ENCODE results near the gene P2RX7. TPM values are rescaled to one million over a fixed set of nuclear protein-coding genes. Genes with fewer than 3 reads are reported as not detected.
A peak's percentile ranks its signal among the peaks of the same experiment; 100 is the strongest.
"Not testable (repeated sequence)": the region's sequence is repeated elsewhere in the genome, so short reads cannot be mapped to it uniquely, and the experiment has no call there.

The P2RX7 gene
- total RNA-seq, 1 donor, result 4.0 TPM

- no peaks in the 10 kb centered on the region for H3K27me3 ChIP-seq (ENCODE audit: insufficient read depth, low read length)
- no peak overlapping the region for H2AFZ ChIP-seq (ENCODE audit: low read length)
- no peaks in the 10 kb centered on the region for H3K79me2 ChIP-seq (ENCODE audit: insufficient read depth, low read length)
- H3K27ac ChIP-seq (ENCODE audit: low read depth, low read length), result no peak overlapping the region
- no peaks in the 10 kb centered on the region for H3K36me3 ChIP-seq (ENCODE audit: insufficient read depth, low read length)
- TF ChIP-seq CTCF (IDR thresholded peaks at IDR 0.05; ENCODE audit: extremely low read depth, low read depth, low read length), result no peak
- H3K4me1 ChIP-seq (ENCODE audit: insufficient read depth, low read length), result no peaks in the 10 kb centered on the region
- DNase-seq (ENCODE audit: insufficient read length, low spot score, missing footprints), result peak; percentile 41
- H3K9me3 ChIP-seq (ENCODE audit: low read depth, low read length), result no peaks in the 10 kb centered on the region
- no peak overlapping the region for H3K4me2 ChIP-seq (ENCODE audit: insufficient read depth, low read length)
- no peak overlapping the region for H3K4me3 ChIP-seq (ENCODE audit: insufficient read depth, low read length)
- H4K20me1 ChIP-seq (ENCODE audit: insufficient read depth, low read length), result no peaks in the 10 kb centered on the region
These were observed 94.6 kb downstream of the P2RX7 start for GRCh38 chr12:121227294-121227693.

- H3K79me2 ChIP-seq (ENCODE audit: insufficient read depth, low read length), result no peaks in the 10 kb centered on the region
- H3K27me3 ChIP-seq (ENCODE audit: insufficient read depth, low read length), result no peaks in the 10 kb centered on the region
- peak; percentile 62 for DNase-seq (ENCODE audit: insufficient read length, low spot score, missing footprints)
- no peak overlapping the region for H3K27ac ChIP-seq (ENCODE audit: low read depth, low read length)
- H3K4me3 ChIP-seq (ENCODE audit: insufficient read depth, low read length), result no peak overlapping the region
- H3K4me1 ChIP-seq (ENCODE audit: insufficient read depth, low read length), result no peaks in the 10 kb centered on the region
- no peak overlapping the region for H2AFZ ChIP-seq (ENCODE audit: low read length)
- no peak overlapping the region for H3K4me2 ChIP-seq (ENCODE audit: insufficient read depth, low read length)
- H3K36me3 ChIP-seq (ENCODE audit: insufficient read depth, low read length), result no peaks in the 10 kb centered on the region
- no peak for TF ChIP-seq CTCF (IDR thresholded peaks at IDR 0.05; ENCODE audit: extremely low read depth, low read depth, low read length)
- H4K20me1 ChIP-seq (ENCODE audit: insufficient read depth, low read length), result no peaks in the 10 kb centered on the region
- no peaks in the 10 kb centered on the region for H3K9me3 ChIP-seq (ENCODE audit: low read depth, low read length)
These were observed 96.4 kb downstream of the P2RX7 start for GRCh38 chr12:121228919-121229665.

- peak; percentile 97 for DNase-seq (ENCODE audit: insufficient read length, low spot score, missing footprints)
- not testable (repeated sequence) for H4K20me1 ChIP-seq (ENCODE audit: insufficient read depth, low read length); H3K4me2 ChIP-seq (ENCODE audit: insufficient read depth, low read length); H3K36me3 ChIP-seq (ENCODE audit: insufficient read depth, low read length); H3K27me3 ChIP-seq (ENCODE audit: insufficient read depth, low read length); H3K79me2 ChIP-seq (ENCODE audit: insufficient read depth, low read length); H3K4me3 ChIP-seq (ENCODE audit: insufficient read depth, low read length); H3K27ac ChIP-seq (ENCODE audit: low read depth, low read length); H2AFZ ChIP-seq (ENCODE audit: low read length); H3K9me3 ChIP-seq (ENCODE audit: low read depth, low read length); H3K4me1 ChIP-seq (ENCODE audit: insufficient read depth, low read length)
- TF ChIP-seq CTCF (IDR thresholded peaks at IDR 0.05; ENCODE audit: extremely low read depth, low read depth, low read length), result peak; percentile 86
These were observed 97.3 kb downstream of the P2RX7 start for GRCh38 chr12:121229826-121230537.

GRCh38 chr12:121230538-121230907 is 97.8 kb downstream of the P2RX7 start:
- H2AFZ ChIP-seq (ENCODE audit: low read length), result no peak overlapping the region
- no peaks in the 10 kb centered on the region for H3K27me3 ChIP-seq (ENCODE audit: insufficient read depth, low read length)
- H3K79me2 ChIP-seq (ENCODE audit: insufficient read depth, low read length), result no peaks in the 10 kb centered on the region
- H4K20me1 ChIP-seq (ENCODE audit: insufficient read depth, low read length), result no peaks in the 10 kb centered on the region
- no peaks in the 10 kb centered on the region for H3K9me3 ChIP-seq (ENCODE audit: low read depth, low read length)
- no peaks in the 10 kb centered on the region for H3K4me1 ChIP-seq (ENCODE audit: insufficient read depth, low read length)
- H3K36me3 ChIP-seq (ENCODE audit: insufficient read depth, low read length), result no peaks in the 10 kb centered on the region
- H3K4me3 ChIP-seq (ENCODE audit: insufficient read depth, low read length), result no peak overlapping the region
- H3K27ac ChIP-seq (ENCODE audit: low read depth, low read length), result no peak overlapping the region
- TF ChIP-seq CTCF (IDR thresholded peaks at IDR 0.05; ENCODE audit: extremely low read depth, low read depth, low read length), result no peak
- DNase-seq (ENCODE audit: insufficient read length, low spot score, missing footprints), result peak; percentile 47
- H3K4me2 ChIP-seq (ENCODE audit: insufficient read depth, low read length), result no peak overlapping the region
